GM12878 (cell line): ENCODE measurements around the gene AK5. TPM values are rescaled to one million over a fixed set of nuclear protein-coding genes. Genes with fewer than 3 reads are reported as not detected.

Experiments
- ATAC-seq: fragments of 200-7000 bp; cut with Tn5 transposase; 3 replicates; pipeline ENCODE4 v1.9.1; 2020; ENCODE audit warnings: mild to moderate bottlenecking, moderate library complexity
- BruUV-seq: library from RNA; stranded (reverse); fragments of 400-500 nt; replicated peaks from 2 replicates; lab custom pipeline; 2021; lab: Mats Ljungman, UMichigan
- CTCF ChIA-PET: fragments of 300-600 bp; sonication (Branson Sonifier 250); formaldehyde crosslinking; extraction: SDS; loops from one replicate; lab custom pipeline; 2021; ENCODE audit warnings: inconsistent platforms; lab: Yijun Ruan, JAX
- POLR2A ChIA-PET: fragments of 350-600 bp; formaldehyde crosslinking; extraction: SDS; loops from one replicate; lab custom pipeline; 2021; ENCODE audit warnings: inconsistent platforms; lab: Charles Lee
- RAD21 ChIA-PET: fragments of 300-600 bp; sonication (Branson Sonifier 250); formaldehyde crosslinking; loops from one replicate; lab custom pipeline; 2023; ENCODE audit warnings: antibody characterized with exemption; ENCODE audit not compliant: unreplicated experiment; lab: Charles Lee
- SMC1A ChIA-PET: fragments of 300-600 bp; sonication (Branson Sonifier 250); formaldehyde crosslinking; loops from one replicate; lab custom pipeline; 2023; ENCODE audit not compliant: unreplicated experiment, uncharacterized antibody; lab: Charles Lee
- DNase-seq: peaks from one replicate; pipeline ENCODE4 v3.0.0-alpha.2; 2011; ENCODE audit warnings: low read depth, low spot score
- FAIRE-seq: peaks from 3 replicates; lab custom pipeline; 2011; peaks lifted over from hg19 to GRCh38; lab: Jason Lieb, UNC
- H2AFZ ChIP-seq: 2 replicates; pipeline ENCODE4 v1.6.0; 2011; ENCODE audit warnings: low read depth, low read length, control low read depth; ENCODE audit not compliant: control insufficient read depth
- H3K27ac ChIP-seq: 2 replicates; pipeline ENCODE4 v1.5.1; 2011; ENCODE audit warnings: control low read depth; ENCODE audit not compliant: control insufficient read depth, insufficient read depth
- H3K27me3 ChIP-seq, 2 experiments: replicated peaks in 1 of 2; 2 replicates each; pipeline versions ENCODE4 v1.6.0 to v1.6.1; 2011; ENCODE audit warnings: low read length in 1 of 2; ENCODE audit not compliant: control insufficient read depth in 2 of 2, insufficient read depth in 2 of 2
- H3K36me3 ChIP-seq, 2 experiments: 2 replicates each; pipeline ENCODE4 v1.5.1; 2011; ENCODE audit warnings: low read length in 1 of 2; ENCODE audit not compliant: control insufficient read depth in 2 of 2, insufficient read depth in 2 of 2
- H3K4me1 ChIP-seq: 2 replicates; pipeline ENCODE4 v1.6.1; 2011; ENCODE audit warnings: mild to moderate bottlenecking, low read length, moderate library complexity, mixed read lengths; ENCODE audit not compliant: control insufficient read depth, insufficient read depth
- H3K4me2 ChIP-seq: 2 replicates; pipeline ENCODE4 v1.6.0; 2011; ENCODE audit warnings: control low read depth; ENCODE audit not compliant: control insufficient read depth, insufficient read depth
- H3K4me3 ChIP-seq: fragments of 200-600 bp; sonication (generic); 2 replicates; pipeline ENCODE4 v1.5.1; 2016
- H3K79me2 ChIP-seq: 2 replicates; pipeline ENCODE4 v1.6.0; 2011; ENCODE audit warnings: low read length; ENCODE audit not compliant: control insufficient read depth, insufficient read depth
- H3K9ac ChIP-seq: 2 replicates; pipeline ENCODE4 v1.8.0; 2011; ENCODE audit warnings: low read length, control low read depth, mixed read lengths; ENCODE audit not compliant: control insufficient read depth, insufficient read depth
- H3K9me3 ChIP-seq: replicated peaks from 3 replicates; pipeline ENCODE4 v1.5.1; 2011; ENCODE audit warnings: mild to moderate bottlenecking, low read length; ENCODE audit not compliant: control insufficient read depth, insufficient read depth
- H4K20me1 ChIP-seq: 2 replicates; pipeline ENCODE4 v1.6.0; 2011; ENCODE audit not compliant: control insufficient read depth, insufficient read depth
- BMI1 ChIP-seq: fragments of 450-650 bp; IDR thresholded peaks from 2 replicates; pipeline ENCODE4 v1.6.1; 2016; ENCODE audit warnings: mild to moderate bottlenecking, moderate library complexity, borderline replicate concordance
- CHD1 ChIP-seq: IDR thresholded peaks from 2 replicates; pipeline ENCODE4 v1.6.1; 2012; ENCODE audit warnings: low read depth, low read length, improper control_type of control experiment
- EED ChIP-seq: sonication (generic); IDR thresholded peaks from 2 replicates; pipeline ENCODE4 v1.6.1; 2016; ENCODE audit warnings: antibody characterized with exemption, low read depth
- GABPA ChIP-seq: IDR thresholded peaks from 2 replicates; pipeline ENCODE4 v1.6.1; 2014; ENCODE audit warnings: antibody characterized with exemption, low read depth, mild to moderate bottlenecking, inconsistent platforms
- HDAC6 ChIP-seq: fragments of 200-600 bp; sonication (generic); IDR thresholded peaks from one replicate; pipeline ENCODE4 v1.8.0; 2017; ENCODE audit warnings: antibody characterized with exemption; ENCODE audit not compliant: unreplicated experiment
- IKZF1 ChIP-seq: fragments of 450-650 bp; conservative IDR thresholded peaks from 2 replicates; pipeline ENCODE4 v1.6.1; 2017; ENCODE audit warnings: antibody characterized with exemption, mild to moderate bottlenecking
- IKZF2 ChIP-seq, 2 experiments: fragments of 450-650 bp; IDR thresholded peaks; 2 replicates each; pipeline ENCODE4 v1.6.1; 2017; ENCODE audit warnings: mild to moderate bottlenecking in 2 of 2, moderate library complexity in 2 of 2
- LARP7 ChIP-seq: fragments of 450-650 bp; IDR thresholded peaks from 2 replicates; pipeline ENCODE4 v1.6.1; 2017; ENCODE audit warnings: mild to moderate bottlenecking
- MTA3 ChIP-seq: IDR thresholded peaks from 2 replicates; pipeline ENCODE4 v1.6.1; 2012; ENCODE audit warnings: low read length, inconsistent platforms, borderline replicate concordance
- RCOR1 ChIP-seq: conservative IDR thresholded peaks from 2 replicates; pipeline ENCODE4 v1.6.1; 2012; ENCODE audit warnings: low read depth, low read length, improper control_type of control experiment
- RELA ChIP-seq: fragments of 450-650 bp; IDR thresholded peaks from 2 replicates; pipeline ENCODE4 v1.8.0; 2014; ENCODE audit warnings: borderline replicate concordance; ENCODE audit not compliant: partially characterized antibody
- RUNX3 ChIP-seq: IDR thresholded peaks from 2 replicates; pipeline ENCODE4 v1.6.1; 2012; ENCODE audit warnings: low read length, inconsistent platforms
- SMC3 ChIP-seq: IDR thresholded peaks from 2 replicates; pipeline ENCODE4 v1.6.1; 2011; ENCODE audit warnings: low read length, improper control_type of control experiment, borderline replicate concordance
- SP1 ChIP-seq: IDR thresholded peaks from one replicate; pipeline ENCODE4 v1.6.1; 2011; ENCODE audit warnings: low read depth, low read length
- SREBF2 ChIP-seq: IDR thresholded peaks from 2 replicates; pipeline ENCODE4 v1.6.1; 2012; ENCODE audit warnings: mild to moderate bottlenecking, low read length
- SUPT20H ChIP-seq: IDR thresholded peaks from 2 replicates; pipeline ENCODE4 v1.6.1; 2011; ENCODE audit warnings: low read depth, mild to moderate bottlenecking, low read length, moderate library complexity, borderline replicate concordance; ENCODE audit not compliant: control insufficient read depth
- WRNIP1 ChIP-seq: IDR thresholded peaks from 2 replicates; pipeline ENCODE4 v1.6.1; 2011; ENCODE audit warnings: low read depth, low read length, improper control_type of control experiment, borderline replicate concordance
- ZBTB11 ChIP-seq: fragments of 450-650 bp; formaldehyde crosslinking; IDR thresholded peaks from 2 replicates; pipeline ENCODE4 v1.5.0; 2022; ENCODE audit warnings: mild to moderate bottlenecking, missing genetic modification characterization
- ZNF622 ChIP-seq: fragments of 450-650 bp; IDR thresholded peaks from 2 replicates; pipeline ENCODE4 v1.6.1; 2017; ENCODE audit warnings: mild to moderate bottlenecking, inconsistent platforms
- WGBS: methylation state at CpG from one replicate; pipeline ENCODE4 v1.1.6; 2016; ENCODE audit warnings: low lambda C conversion rate; ENCODE audit not compliant: insufficient replicate concordance, insufficient coverage; ENCODE audit errors: missing lambda C conversion rate; 5-methylcytosine and 5-hydroxymethylcytosine counted together
- in situ Hi-C: fragments of 300-500 bp; cut with MboI; formaldehyde crosslinking; loops from 9 replicates; pipeline ENCODE4 v1.14.3; 2018; ENCODE audit warnings: mixed read lengths
- intact Hi-C: fragments of 100-400 bp; cut with micrococcal nuclease; formaldehyde crosslinking; loops from one replicate; pipeline ENCODE4 v1.14.2; 2022; ENCODE audit not compliant: unreplicated experiment
- polyA plus RNA-seq, 11 experiments: library from polyadenylated mRNA; depleted of rRNA in 4 of 11; unstranded in 6 of 11; stranded (reverse) in 5 of 11; fragments of >200 nt; fragmentation: Nextera tagmentation in 4 of 11; fragmentation: Illumina TruSeq in 1 of 11; extraction: Ambion mirVana in 4 of 11; extraction: Trizol in 1 of 11; gene quantifications; 1 replicate in 1 of 11; 2 replicates in 10 of 11; pipeline versions ENCODE4 v1.2.1 to v1.2.3, GENCODE V29; 2011 to 2016; ENCODE audit warnings: inconsistent platforms in 2 of 11, missing spikeins in 2 of 11, low read depth in 1 of 11
- total RNA-seq, 4 experiments: library from RNA; depleted of rRNA in 3 of 4; stranded (reverse); fragments of >200 nt in 3 of 4; fragmentation: Illumina TruSeq in 1 of 4; extraction: Trizol in 1 of 4; gene quantifications; 2 replicates each; pipeline versions ENCODE4 v1.2.1 to v1.2.3, GENCODE V29; 2013 to 2021

The AK5 gene
- total and polyA plus RNA-seq, 10 of the 15 experiments (the other 5 are each of a cell fraction or from before 2014, with no cell fraction given): 0.08 to 0.33 TPM; not detected in 8

- Histone ChIP-seq H3K36me3 (no peaks in the 10 kb centered on the region), H3K27me3 (no peaks in the 10 kb centered on the region), H3K4me1 (no peaks in the 10 kb centered on the region), H3K9ac (no peak overlapping the region), H3K27ac (no peak overlapping the region), H3K4me2 (no peak overlapping the region), H3K4me3 (no peak overlapping the region), H2AFZ (no peak overlapping the region), H4K20me1 (no peaks in the 10 kb centered on the region), H3K9me3 (no peaks in the 10 kb centered on the region), H3K79me2 (no peaks in the 10 kb centered on the region)
- intact Hi-C loops (no loop called here), in situ Hi-C loops (no loop called here)
- CTCF ChIA-PET: interaction anchor here (1.1 to 2.0 kb wide), 3 partner anchors 10 to 17 kb away, joined by 3 to 6 read pairs (median 4); no protein-coding TSS in a partner anchor
- POLR2A ChIA-PET: no interaction called here
- FAIRE-seq (no peak), DNase-seq (no peak), ATAC-seq (no peak)
- RAD21 ChIA-PET: interaction anchor here (0.6 kb wide), 1 partner anchor 68 kb away, joined by 5 read pairs; no protein-coding TSS in a partner anchor
- WGBS: 37% methylated on average over 5 of the region's 5 CpGs
- SMC1A ChIA-PET: interaction anchor here (1.2 kb wide), 2 partner anchors 27 to 118 kb away, joined by 5 read pairs; no protein-coding TSS in a partner anchor
- no TSS peak for BruUV-seq
- TF ChIP-seq RUNX3: no peak
- TF ChIP-seq IKZF2 (IDR thresholded peaks at IDR 0.05): no peak
- no peak for TF ChIP-seq WRNIP1
- no peak for TF ChIP-seq SMC3
- TF ChIP-seq RELA: no peak
- TF ChIP-seq SREBF2: no peak
- TF ChIP-seq RCOR1: no peak
- no peak for TF ChIP-seq GABPA
- no peak for TF ChIP-seq ZNF622
- TF ChIP-seq ZBTB11 (CRISPR knock-in tag): no peak
- no peak for TF ChIP-seq SP1
- TF ChIP-seq CHD1: no peak
- TF ChIP-seq HDAC6: no peak
- no peak for TF ChIP-seq BMI1
- no peak for TF ChIP-seq LARP7
- TF ChIP-seq SUPT20H: no peak
- TF ChIP-seq EED: no peak
- no peak for TF ChIP-seq IKZF1
- TF ChIP-seq MTA3: no peak
These were observed 268.3 kb downstream of the AK5 start for GRCh38 chr1:77550135-77550534.
